ENCODE data around the gene RAE1.

DNA sequence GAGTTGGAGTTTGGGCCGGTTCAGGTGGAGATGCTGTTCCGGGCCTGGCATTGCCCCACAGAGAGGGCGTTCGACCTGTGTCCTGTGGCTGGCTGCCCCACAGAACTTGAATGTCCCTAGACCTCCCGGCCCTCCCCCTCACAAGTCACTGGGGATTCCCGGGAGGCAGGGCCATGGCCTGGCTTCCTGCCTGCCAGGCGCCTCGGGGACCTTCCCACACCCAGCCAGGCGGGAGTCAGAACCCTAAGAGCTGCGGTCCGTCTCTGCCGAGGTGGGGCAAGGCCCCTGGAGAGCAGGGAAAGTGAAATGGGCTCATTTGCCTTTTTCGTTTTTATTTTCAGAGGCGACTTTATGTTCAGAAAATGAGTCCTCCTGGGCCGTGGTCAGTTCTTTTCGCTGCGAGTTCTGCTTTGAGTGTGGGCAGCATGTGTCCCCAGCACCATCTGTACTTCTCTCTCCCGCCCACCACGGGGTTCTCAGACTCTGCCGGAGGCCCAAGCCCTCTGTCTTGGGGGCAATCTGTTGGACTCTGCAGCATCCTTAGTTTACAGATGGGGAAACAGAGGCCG is 48.6 kb downstream of the RAE1 start:
- TF ChIP-seq, protein P1, sequence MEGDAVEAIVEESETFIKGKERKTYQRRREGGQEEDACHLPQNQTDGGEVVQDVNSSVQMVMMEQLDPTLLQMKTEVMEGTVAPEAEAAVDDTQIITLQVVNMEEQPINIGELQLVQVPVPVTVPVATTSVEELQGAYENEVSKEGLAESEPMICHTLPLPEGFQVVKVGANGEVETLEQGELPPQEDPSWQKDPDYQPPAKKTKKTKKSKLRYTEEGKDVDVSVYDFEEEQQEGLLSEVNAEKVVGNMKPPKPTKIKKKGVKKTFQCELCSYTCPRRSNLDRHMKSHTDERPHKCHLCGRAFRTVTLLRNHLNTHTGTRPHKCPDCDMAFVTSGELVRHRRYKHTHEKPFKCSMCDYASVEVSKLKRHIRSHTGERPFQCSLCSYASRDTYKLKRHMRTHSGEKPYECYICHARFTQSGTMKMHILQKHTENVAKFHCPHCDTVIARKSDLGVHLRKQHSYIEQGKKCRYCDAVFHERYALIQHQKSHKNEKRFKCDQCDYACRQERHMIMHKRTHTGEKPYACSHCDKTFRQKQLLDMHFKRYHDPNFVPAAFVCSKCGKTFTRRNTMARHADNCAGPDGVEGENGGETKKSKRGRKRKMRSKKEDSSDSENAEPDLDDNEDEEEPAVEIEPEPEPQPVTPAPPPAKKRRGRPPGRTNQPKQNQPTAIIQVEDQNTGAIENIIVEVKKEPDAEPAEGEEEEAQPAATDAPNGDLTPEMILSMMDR (conservative IDR thresholded peaks at IDR 0.05; ENCODE audit: low read length), result no peak
- no peak for TF ChIP-seq EZH2phosphoT487 (IDR thresholded peaks at IDR 0.05; ENCODE audit: borderline replicate concordance)
